Stimulated activated CD8-positive, alpha-beta memory T cell treated with anti-CD3 and anti-CD28 coated beads, Interleukin-15, amount 100 ng/mL, for 4 hours (primary cell): ENCODE data around the gene IFI44.
A peak's percentile ranks its signal among the peaks of the same experiment; 100 is the strongest.

Experiments used
- DNase-seq, 2 donors: peaks; one replicate each; pipeline ENCODE4 v3.0.0-alpha.2; 2020; ENCODE audit warnings: low read depth in 2 of 2

Gene IFI44

DNA sequence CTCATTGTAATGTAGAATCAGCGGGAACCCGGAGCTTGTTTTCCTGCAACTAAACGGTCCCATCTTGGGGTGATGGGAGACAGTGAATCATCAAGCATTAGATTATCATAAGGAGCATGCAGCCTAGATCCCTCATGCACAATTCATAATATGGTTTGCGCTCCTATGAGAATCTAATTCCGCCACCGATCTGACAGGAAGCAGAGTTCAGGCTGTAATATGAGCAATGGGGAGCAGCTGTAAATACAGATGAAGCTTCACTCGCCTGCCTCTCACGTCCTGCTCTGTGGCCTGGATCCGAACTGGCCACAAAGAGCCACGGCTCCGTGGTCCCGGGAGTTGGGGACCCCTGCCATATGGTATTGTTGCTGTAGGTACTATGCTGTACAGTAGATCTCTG lies 1.6 kb downstream of the IFI44 start:
- DNase-seq, result no peak

DNA sequence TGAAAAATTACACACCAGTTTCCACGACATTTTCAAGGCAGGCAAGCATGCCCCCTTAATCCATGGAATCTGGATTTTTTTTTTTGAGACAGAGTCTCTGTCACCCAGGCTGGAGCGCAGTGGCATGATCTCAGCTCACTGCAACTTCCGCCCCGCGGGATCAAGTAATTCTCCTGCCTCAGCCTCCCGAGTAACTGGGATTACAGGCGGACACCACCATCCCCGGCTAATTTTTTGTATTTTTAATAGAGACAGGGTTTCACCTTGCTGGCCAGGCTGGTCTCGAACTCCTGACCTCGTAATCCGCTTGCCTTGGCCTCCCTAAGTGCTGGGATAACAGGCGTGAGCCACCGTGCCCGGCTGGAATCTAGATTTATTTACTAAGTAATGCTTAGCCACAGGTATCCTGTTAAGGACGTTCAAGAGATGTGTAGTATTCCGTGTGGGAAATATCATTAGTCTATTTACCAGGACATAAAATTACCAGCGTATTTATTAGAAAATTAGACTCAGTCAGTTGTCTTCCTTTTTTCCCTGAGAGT lies 2.5 kb downstream of the IFI44 start:
- no peak for DNase-seq

DNA sequence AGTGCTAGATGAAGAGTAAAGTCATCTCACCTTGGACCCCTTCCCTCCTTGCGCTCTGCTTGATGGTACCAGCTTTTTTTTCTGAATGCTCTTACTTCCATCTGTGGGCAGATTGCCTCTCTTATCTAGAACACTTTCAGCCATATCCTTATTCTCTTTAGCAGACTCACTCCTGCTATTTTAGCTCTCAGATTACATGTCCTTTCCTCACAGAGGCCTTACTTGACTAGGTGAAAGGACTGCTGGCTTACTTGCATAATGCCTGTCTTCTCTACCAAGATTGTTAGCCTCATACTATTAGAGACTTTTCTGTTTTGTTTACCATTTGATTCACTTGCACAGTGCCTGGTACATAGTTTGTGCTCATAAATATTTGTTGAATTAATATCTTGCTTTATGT lies 9.3 kb downstream of the IFI44 start:
- no peak for DNase-seq

- no peak for DNase-seq
Observed at GRCh38 chr1:78663923-78664322, 14.3 kb downstream of the IFI44 start.

DNA sequence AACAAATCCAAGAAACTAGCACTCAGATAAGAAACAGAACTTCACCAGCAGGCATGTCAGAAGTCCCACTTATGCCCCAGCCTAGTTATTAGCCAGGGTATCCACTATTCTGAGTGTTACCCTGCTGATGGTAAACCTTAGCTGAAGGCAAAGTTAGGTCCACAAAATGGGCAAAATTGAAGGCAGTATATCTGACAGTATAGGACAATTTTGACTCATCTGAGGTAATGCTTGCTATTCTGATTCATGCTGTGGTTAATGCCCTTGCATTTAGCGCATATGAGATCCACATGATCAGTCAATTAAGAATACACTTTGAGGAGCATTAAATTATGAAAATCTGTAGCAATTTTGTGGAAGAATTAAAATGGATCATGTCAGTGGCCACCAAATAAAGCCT lies 15.1 kb downstream of the IFI44 start:
- no peak for DNase-seq

GRCh38 chr1:78665809-78666208 lies 16.2 kb downstream of the IFI44 start:
- DNase-seq, result no peak

- DNase-seq, result no peak
Observed at GRCh38 chr1:78667939-78668338, 18.3 kb downstream of the IFI44 start.

DNA sequence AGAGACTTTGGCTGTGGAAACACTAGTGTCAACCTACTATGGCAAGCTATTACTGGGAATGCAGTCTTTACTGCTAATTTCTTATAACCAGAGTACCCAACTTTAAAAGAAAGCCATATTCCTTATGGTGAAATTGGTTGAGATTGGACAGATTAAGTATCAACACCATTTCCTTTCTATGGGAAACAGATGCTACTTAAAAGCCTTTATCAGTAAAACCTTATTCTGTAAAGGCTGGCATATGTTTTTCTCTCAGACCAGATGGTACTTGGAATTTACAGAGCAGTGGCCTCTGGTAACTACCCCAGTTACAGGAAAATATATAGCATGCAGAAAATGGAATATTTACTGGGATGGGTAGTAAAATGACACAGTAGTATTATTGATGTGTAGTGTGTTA lies 18.8 kb downstream of the IFI44 start:
- DNase-seq, result no peak

- DNase-seq, result no peak
Observed at GRCh38 chr1:78672428-78672827, 22.8 kb downstream of the IFI44 start.

DNA sequence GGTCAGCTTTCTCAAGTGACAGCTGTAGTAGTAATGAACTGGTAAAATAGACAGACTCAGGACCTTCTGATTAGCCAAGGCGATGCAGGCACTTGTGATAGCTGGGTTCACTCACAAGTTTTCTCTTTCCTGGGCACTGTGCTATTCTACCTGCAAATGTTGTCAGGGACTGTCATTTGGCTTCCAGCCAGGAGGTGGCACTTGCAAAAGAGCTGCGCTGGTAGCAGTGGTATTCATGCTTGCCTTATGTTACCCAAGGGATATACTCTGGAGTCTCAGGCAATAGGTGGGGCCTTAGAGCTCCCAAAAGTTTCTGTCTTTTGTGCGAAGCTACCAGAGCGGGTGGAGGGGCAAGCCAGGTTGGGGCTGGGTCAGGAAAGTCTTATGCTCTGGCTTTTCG lies 23.5 kb downstream of the IFI44 start:
- no peak for DNase-seq

DNA sequence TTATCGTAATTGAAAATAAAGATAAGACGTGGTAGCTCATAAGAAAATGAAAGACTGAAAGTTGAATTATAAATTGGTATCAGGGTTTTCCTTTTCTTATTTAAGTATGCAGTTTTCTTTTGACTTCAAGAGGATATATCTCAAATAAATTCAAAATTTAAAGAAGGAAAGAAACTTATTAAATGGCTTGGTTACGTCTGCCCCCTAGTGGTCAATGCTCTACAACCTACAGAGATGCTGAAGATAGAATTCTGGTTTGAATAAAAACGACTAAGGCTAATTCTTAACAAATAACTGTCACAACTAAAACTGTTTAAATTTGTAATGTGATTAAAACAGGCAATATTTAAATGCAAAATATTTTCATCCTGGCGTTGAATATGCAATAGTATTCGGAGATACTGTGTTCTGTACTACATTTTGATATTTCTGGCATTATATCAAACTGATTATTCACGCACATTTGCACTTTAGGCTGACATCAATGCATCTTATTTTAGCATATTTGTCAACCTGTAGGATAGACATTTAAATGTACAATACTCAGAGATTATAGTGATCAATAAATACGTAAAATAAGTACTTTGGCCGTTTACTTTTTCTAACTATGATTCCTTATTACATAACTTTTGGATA lies 26.8 kb downstream of the IFI44 start:
- peak in 1 of 2 donors; percentile 8 for DNase-seq

- no peak for DNase-seq
Observed at GRCh38 chr1:78676993-78677392, 27.4 kb downstream of the IFI44 start.

GRCh38 chr1:78677788-78678187 lies 28.2 kb downstream of the IFI44 start:
- DNase-seq, result no peak

- DNase-seq, result no peak
Observed at GRCh38 chr1:78678324-78678723, 28.7 kb downstream of the IFI44 start.

GRCh38 chr1:78681265-78681664 lies 31.6 kb downstream of the IFI44 start:
- DNase-seq, result no peak

GRCh38 chr1:78682496-78682895 lies 32.9 kb downstream of the IFI44 start:
- DNase-seq, result no peak

DNA sequence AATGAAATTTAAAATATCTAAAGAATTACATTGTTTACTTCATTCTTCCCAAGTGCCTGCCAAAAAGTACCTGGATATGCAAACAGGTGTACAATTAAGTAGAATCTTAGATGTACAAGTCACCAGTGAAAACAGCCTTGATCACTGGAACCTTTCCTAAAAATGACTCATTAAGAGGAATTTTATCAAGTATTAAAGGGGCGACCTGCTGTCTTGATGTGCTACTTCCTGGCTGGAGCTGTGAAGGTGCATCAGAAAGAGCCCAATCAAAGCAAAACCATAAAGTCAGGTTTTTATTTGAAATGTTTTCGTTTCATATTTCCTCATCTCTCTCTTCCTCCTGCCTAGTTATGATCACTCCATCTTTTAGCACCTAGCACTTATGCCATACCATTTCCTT lies 33.4 kb downstream of the IFI44 start:
- no peak for DNase-seq

DNA sequence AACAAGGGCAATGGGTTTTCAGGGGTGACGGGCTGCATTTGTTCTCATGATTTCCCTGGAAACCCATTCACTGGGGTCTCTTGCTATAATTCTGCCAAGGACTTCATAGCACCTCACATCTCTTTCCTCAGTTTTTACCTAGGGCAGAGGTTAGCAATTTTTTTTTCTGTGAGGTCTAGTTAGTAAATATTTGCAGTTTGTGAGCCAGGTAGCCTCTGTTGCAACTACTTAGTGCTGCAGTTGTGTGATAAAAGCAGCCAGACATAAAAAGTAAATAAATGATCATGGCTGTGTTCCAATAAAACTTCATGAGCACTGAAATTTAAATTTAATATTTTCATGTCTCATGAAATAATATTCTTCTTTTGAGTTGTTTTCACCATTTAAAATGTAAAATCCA lies 37.7 kb downstream of the IFI44 start:
- DNase-seq, result no peak

GRCh38 chr1:78687914-78688313 lies 38.3 kb downstream of the IFI44 start:
- no peak for DNase-seq

- DNase-seq, result no peak
Observed at GRCh38 chr1:78688697-78689096, 39.1 kb downstream of the IFI44 start.

DNA sequence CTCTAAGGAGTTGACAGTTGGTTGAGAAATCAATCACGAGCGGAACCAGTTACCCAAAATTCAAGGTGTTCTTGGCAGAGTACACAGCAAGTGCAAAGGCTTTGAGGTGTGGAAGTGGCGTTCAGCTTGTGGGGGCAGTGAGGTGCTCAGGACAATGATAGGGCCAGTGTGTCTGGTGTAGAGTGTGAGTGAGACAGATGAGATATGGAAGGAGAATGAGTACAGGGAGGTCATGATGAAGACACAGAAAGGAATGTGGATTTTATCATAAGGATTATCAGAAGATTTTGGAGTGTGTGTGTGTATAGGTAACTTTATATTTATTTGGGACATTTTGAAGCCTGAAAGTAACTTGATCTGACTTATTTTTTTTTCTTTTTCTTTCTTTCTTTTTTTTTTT lies 40.9 kb downstream of the IFI44 start:
- DNase-seq, result no peak

GRCh38 chr1:78691995-78692747 lies 42.5 kb downstream of the IFI44 start:
- DNase-seq, result no peak

- DNase-seq, result no peak
Observed at GRCh38 chr1:78699813-78700212, 50.2 kb downstream of the IFI44 start.
